NCI-H82 treated with DMSO at 0.1 percent for 48 hours (cell line): ENCODE results near the gene CLEC4C.
"Not testable (repeated sequence)": the region's sequence is repeated elsewhere in the genome, so short reads cannot be mapped to it uniquely, and the experiment has no call there.

Source experiments
- DNase-seq: peaks from one replicate; lab custom pipeline; 2025; ENCODE audit not compliant: unreplicated experiment; lab: John Stamatoyannopoulos, UW

CLEC4C gene, protein sequence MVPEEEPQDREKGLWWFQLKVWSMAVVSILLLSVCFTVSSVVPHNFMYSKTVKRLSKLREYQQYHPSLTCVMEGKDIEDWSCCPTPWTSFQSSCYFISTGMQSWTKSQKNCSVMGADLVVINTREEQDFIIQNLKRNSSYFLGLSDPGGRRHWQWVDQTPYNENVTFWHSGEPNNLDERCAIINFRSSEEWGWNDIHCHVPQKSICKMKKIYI

GRCh38 chr12:7747246-7747645, at the start of gene CLEC4C:
Gene CLEC4C (minus strand): TSS chr12:7747375. CDS start chr12:7747348, 27 bp downstream.
- DNase-seq, result no peak

DNA sequence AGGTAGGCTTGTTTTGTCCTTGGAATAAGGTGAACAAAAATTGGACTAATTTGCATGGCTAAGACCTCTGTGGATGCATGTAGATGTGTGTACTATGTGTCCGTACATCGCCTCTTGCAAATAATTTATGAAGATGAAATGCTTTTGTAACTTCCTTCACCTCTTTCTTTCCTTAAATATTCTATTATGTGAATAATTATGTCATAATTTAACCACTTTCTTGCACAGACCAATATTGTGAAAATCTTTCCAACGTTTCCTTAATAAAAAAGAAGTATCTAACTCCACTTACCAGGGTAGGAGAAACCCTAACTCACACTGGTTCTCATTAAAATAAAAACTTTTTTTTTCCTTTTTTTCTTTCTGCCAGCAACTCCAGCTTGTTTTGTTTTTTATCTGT, 46.0 kb upstream of the CLEC4C start:
- DNase-seq, result no peak

DNA sequence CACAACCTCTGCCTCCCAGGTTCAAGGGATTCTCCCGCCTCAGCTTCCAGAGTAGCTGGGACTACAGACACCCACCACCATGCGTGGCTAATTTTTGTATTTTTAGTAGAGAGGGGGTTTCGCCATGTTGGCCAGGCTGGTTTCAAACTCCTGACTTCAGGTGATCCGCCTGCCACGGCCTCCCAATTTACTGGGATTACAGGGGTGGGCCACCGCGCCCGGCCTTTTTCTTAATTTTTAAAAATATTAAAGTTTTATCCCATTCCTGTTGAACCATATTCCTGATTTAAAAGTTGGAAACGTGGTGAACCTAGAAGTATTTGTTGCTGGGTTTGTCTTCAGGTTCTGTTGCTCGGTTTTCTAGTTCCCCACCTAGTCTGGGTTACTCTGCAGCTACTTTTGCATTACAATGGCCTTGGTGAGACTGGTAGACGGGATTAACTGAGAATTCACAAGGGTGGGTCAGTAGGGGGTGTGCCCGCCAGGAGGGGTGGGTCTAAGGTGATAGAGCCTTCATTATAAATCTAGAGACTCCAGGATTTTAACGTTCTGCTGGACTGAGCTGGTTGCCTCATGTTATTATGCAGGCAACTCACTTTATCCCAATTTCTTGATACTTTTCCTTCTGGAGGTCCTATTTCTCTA, 41.8 kb upstream of the CLEC4C start, which contains the start of gene NANOG:
Gene NANOG (plus strand): TSS at position 519 of the 645 bp plus-strand sequence. CDS start 213 bp downstream, outside the sequence.
- DNase-seq, result not testable (repeated sequence)

- no peak for DNase-seq
Measured at GRCh38 chr12:7788294-7788660, 41.1 kb upstream of the CLEC4C start.

DNA sequence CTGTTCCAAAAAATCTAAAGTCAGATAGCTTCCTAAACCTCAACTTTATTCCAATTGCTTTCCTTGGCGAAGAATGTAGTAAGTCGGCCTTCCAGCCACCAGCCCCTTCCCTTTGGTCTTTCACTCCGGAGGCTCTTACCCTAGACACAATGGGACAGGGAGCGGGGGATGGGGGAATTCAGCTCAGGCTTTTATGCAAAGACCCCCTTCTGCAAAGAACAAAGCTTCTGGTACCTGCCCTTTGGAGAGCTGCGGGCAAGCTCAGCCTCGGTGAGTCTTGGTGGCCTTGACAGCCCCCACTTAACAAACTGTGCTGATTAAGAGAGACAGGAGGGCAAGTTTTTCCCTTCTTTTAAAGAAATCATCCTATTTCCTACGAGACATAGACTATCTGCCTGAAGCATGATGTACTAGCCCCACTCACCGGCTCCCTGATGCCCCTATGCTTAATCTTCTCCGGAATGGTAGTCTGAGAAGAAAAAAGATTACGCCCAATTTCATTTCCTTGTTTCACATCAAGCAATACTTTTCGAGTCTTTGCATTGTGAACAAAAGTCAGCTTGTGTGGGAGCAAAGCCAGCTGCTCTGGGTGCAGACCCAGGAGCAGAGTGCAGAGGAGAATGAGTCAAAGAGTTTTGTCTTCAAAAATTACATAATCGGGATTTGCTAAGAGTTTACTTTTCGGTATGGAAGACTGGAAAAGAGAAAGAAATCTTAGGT, 40.6 kb upstream of the CLEC4C start:
- no peak for DNase-seq

DNA sequence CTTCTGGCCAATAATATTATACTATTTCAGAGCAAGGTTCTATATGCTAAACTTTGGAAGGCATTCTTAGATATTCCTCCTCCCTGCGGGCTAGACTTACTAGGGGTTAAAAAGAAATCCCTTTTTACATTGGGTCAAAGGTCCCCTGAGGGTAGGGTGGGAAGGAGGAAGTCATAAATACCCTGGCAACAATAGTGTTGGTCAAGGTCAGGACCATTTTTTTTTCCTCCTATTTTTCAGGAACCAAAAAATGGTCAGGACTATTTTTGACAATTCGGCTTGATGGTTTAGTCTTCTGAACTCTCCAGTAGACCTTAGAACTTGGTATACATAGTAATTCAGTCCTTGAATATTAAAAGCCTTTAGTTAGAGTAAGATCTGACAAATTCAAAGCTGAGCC, 37.5 kb upstream of the CLEC4C start:
- DNase-seq, result no peak

DNA sequence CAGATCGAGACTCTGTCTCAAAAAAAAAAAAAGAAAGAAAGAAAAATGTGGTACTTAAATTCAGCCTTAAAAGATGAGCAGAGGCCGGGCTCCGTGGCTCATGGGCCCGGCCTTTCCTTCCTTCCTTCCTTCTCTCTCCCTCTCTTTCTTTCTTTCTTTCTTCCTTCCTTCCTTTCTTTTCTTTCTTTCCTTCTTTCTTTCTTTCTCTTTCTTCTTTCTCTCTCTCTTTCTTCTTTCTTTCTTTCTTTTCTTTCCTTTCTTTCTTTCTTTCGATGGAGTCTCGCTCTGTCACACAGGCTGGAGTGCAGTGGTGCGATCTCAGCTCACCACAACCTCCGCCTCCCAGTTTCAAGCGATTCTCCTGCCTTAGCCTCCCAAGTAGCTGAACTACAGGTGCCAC, 36.3 kb upstream of the CLEC4C start:
- DNase-seq, result not testable (repeated sequence)

GRCh38 chr12:7782055-7782454, 34.9 kb upstream of the CLEC4C start:
- no peak for DNase-seq

DNA sequence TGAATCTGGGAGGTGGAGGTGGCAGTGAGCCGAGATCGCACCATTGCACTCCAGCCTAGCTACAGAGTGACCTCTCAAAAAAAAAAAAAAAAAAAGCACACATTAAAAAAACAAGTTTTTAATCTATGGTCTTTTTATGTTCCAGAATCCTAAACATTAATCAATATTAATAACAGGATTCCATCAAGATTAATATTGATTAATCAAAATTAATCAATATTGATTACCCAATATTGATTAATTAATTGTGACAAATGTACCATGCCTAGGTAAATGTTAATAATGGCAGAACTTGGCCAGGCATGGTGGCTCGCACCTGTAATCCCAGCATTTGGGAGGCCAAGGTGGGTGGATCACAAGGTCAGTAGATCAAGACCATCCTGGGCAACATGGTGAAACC, 34.1 kb upstream of the CLEC4C start:
- DNase-seq, result no peak

DNA sequence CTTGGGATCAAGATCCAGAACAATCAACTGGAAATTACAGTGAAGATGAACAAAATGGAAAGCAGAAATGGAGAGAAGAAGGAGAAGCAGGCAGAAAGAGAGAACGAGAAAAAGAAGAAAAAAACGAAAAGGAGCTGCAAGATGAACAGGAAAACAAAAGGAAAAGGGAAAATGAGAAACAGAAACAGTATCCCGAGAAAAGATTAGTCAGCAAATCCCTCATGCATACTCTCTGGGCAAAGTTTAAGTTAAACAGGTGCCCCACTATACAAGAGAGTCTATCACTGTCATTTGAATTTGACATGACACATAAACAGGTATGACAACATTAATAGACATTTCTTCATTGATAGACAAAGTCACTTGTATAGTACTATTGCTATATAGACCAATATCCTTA, 22.8 kb upstream of the CLEC4C start:
- DNase-seq, result no peak

GRCh38 chr12:7758766-7759140, 11.6 kb upstream of the CLEC4C start:
- DNase-seq, result no peak

DNA sequence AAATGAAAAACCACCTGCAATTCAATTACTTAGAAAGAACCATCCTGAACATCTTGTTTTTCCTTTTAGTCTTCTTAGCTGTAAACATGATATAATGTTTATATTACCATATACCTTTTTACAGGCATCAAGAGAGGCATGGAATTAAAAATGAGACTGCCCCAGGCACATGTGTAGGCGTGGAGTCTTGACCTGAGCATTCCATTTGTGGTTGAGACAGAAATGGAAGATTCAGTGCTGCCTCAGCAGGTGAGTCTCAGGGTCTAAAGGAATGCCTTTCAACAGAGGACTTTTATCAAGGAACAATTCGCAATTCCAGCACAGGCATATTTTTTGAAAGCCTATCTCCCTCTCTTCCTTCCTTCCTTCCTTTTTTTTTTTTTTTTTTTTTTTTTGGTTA, 9.8 kb upstream of the CLEC4C start:
- DNase-seq, result no peak

DNA sequence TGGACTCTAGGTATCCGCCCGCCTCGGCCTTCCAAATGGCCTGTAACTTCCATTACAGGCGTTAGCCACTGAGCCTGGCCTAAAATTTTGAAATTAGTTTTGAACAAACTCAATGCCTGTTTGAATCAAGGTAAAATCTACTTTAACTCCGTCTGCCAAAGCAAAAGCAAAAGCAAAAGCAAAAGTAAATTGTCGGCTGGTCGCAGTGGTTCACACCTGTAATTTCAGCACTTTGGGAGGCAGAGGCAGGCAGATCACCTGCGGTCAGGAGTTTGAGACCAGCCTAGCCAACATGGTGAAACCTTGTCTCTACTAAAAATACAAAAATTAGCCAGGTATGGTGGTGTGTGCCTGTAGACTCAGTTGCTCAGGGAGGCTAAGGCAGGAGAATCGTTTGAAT, 8.5 kb upstream of the CLEC4C start:
- not testable (repeated sequence) for DNase-seq

GRCh38 chr12:7751941-7752922, 5.1 kb upstream of the CLEC4C start:
- DNase-seq, result not testable (repeated sequence)

GRCh38 chr12:7751394-7751793, 4.2 kb upstream of the CLEC4C start:
- no peak for DNase-seq

DNA sequence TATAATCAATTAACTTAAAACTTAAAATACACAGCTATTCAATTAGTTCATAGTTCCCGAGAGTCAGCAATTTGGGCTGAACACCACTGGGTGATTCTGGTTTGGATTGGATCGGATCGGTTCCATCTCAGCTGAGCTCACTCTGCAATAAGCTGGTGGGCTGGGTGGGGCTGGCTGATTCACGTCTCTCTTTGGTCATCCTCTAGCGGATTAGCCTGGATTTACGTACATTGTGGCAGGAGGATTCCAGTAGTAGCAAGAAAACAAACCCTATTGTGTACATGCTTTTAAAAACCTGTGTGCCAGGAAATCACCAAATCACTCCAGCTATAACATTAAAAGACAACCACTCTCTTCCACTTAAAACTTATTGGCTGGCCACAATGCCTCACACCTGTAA, 3.2 kb upstream of the CLEC4C start:
- no peak for DNase-seq

GRCh38 chr12:7749442-7749841, 2.3 kb upstream of the CLEC4C start:
- no peak for DNase-seq

GRCh38 chr12:7748852-7749251, 1.7 kb upstream of the CLEC4C start:
- no peak for DNase-seq

- no peak for DNase-seq
Measured at GRCh38 chr12:7732993-7733392, 14.2 kb downstream of the CLEC4C start.

DNA sequence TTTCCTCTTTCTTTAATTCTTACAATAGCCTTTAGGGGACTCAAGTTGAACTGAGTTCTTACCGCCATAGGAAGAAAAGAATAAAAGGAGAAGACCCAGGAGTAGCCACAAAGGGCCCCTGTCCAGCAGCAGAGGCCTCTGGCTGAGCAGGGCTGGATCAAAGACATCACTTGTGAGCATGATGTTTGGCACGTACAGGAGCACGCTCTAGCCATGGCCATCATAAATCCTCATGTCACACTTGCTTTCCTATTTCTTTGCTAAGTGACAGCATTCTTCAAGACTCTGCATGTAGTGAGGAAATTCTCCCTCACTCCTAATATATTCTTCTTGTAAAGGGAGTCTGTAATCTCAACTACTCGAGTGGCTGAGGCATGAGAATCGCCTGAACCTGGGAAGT, 15.7 kb downstream of the CLEC4C start:
- no peak for DNase-seq

- not testable (repeated sequence) for DNase-seq
Measured at GRCh38 chr12:7730984-7731383, 16.2 kb downstream of the CLEC4C start.
